GM18909 (cell line): ENCODE data around the gene STARD7.

ENCODE experiments used
- ATAC-seq: cut with Tn5 transposase; IDR thresholded peaks from one replicate; pipeline ENCODE4 v1.9.1; 2021; ENCODE audit warnings: mild to moderate bottlenecking; ENCODE audit not compliant: unreplicated experiment, poor library complexity

Gene STARD7

DNA sequence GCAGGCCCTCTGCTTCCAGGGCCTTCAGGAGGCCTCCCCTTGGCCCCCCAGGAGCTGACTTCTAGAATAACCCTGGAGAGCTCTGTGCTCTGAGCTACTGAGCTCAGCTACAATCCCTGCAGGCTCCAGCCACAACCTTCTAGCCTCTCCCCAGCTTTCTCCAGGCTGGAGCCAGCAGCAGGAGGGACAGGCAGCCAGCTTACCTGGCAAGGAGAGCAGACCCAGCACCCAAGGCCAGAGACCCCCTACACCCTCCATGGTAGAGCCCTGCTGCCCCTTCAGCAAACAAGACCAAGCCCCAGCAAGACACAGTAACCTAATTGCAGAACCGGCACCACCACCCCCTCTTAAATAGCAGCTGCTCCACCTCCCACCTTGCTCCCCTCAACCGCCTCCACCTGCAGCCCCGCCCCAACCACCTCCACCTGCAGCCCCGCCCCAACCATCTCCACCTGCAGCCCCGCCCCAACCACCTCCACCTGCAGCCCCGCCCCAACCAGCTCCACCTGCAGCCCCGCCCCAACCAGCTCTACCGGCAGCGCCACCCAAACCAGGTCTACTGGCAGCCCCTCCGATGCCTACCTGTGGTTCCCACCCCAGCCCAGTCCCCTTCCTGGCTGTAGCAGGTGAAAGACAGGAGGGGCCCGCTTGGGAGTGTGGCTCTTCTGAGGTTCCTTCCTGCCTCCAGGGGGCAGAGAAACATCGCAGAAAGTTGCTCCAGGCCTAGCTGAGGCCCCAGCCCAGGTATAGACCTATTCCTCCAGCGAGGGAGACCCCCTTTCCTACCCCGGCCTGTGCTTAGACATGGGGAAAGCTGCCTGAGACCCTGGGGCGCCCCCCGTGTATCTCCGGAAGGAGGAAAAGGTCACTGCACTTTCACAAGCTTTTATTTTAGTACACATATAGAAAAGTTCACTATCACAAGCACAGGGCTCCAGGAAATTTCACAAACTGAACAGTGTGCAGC, 70.2 kb downstream of the STARD7 start, which contains the start of gene ASTL:
Gene ASTL, minus strand, starts transcription at position 324 of the 967 bp plus-strand sequence. Its CDS starts 66 bp downstream, at position 258.
- ATAC-seq = no peak

DNA sequence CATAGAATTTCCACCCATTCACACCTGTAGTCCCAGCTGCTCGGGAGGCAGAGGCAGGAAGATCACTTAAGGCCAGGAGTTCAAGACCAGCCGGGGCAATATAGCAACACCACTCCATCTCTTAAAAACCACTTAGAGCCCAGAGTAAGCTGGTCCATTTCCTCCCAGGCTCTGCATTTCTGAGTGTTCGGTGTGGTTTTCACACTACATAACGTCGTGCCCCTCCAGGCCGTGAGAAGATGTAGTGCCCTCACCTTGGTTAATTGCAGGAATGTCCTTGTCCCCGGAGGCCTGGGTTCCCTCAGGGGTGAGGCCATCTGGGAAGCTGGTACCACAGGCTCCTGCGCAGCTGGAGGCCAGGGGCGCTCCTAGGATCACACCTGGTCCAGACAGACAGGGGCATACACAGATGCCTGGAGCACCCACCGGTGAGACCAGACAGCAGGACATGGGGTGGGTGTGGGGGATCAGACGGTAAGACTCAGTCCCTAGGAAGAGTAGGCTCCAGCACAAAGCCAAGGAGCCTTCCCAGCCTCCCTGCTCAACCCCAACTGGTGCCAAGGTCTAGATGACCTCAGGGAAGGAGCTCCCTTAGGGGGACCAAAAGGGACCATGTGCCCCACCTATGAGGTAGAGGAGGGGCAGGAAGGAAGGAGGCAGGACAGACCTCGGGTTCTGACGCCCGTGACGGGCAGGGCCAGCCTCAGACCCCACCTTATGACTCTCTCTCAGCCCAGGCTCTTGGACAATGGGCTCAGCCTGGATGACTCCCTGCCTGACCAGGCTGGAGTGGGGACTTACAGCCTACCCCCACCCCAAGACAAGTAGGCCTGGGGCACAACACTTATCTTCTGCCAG, 71.1 kb downstream of the STARD7 start:
- no peak for ATAC-seq

DNA sequence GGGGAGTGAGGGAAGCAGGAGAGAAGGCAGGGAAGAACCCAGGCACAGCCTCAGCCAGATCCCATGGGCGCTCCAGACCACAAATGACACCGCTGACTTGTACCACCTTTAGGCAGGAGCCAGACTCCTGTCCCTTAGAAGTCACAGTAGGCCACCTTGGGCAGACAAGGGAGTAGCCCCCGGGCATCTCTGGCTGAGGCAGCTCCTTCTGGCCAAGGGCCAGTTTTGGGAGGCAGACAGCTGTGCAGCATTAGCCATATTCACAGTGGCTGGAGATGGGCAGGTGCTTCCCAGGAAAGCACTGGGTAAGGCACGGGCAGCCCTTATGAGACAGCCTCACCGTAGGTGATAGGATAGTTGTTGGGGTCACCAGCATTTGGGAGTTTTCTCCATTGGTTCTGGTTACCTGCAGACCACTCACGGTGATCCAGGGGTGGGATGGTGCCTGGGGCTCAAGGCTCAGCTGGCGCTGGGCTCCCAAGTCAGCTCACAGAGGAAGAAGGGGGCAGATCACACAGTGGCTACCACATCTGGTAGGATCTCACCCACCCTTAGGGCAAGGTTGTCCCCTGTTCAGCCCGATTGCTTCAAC, 72.4 kb downstream of the STARD7 start:
- no peak for ATAC-seq

DNA sequence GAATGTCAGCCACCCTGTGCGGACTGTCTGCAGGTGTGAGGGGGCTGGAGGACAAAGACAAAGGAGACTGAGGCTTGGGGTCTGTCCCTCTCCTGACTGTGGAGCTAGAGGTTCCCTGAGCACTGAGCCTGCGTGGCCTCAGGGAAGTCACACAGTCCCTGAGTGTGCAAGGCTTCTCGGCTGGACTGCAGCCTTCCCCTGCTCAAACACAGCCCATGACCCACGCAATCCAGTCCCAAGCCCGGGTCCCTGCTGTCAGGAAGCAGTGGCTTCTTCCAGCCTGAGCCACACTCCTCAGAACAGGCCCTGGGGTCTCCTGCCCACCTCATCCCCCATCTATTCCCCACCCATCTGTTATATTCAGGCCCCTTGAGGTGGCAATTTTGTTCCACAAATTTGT, 73.0 kb downstream of the STARD7 start:
- no peak for ATAC-seq

DNA sequence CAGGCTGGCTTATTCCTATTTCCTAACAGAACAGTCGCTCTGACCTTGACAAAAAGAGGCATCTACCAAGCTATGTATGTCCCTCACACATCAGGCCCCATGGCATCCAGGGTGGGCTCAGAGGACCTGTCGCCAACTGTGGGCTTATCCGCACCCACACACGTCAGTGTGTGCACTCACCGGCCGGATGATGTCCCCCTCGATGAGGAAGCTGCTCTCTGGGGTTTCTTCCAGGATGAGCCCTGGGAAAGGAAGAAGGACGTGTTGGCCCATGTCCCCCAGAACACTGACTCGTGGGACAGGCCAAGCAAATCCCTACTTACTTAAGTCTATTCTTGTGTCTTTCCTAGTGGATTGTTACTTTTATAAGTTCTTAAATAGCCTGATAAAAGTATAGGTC, 73.5 kb downstream of the STARD7 start:
- no peak for ATAC-seq
